ENCODE results near the gene AHCYL2.

DNA sequence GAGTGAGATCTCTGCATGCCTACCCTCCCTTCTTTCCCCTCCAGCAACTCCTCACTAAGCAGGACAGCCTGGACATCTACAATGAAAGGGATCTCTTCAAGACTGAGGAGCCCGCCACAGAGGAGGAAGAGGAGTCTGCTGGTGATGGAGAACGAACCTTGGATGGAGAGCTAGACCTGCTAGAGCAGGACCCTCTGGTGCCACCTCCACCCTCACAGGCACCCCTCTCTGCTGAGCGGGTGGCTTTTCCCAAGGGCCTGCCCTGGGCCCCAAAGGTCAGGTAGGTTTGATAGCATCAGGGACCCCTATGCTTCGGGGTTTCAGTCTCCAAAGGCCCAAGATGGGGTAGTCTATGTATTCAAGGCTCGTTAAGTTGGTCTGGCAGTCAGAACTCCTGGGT, 233.3 kb downstream of the AHCYL2 start:
- TF ChIP-seq, protein P1, sequence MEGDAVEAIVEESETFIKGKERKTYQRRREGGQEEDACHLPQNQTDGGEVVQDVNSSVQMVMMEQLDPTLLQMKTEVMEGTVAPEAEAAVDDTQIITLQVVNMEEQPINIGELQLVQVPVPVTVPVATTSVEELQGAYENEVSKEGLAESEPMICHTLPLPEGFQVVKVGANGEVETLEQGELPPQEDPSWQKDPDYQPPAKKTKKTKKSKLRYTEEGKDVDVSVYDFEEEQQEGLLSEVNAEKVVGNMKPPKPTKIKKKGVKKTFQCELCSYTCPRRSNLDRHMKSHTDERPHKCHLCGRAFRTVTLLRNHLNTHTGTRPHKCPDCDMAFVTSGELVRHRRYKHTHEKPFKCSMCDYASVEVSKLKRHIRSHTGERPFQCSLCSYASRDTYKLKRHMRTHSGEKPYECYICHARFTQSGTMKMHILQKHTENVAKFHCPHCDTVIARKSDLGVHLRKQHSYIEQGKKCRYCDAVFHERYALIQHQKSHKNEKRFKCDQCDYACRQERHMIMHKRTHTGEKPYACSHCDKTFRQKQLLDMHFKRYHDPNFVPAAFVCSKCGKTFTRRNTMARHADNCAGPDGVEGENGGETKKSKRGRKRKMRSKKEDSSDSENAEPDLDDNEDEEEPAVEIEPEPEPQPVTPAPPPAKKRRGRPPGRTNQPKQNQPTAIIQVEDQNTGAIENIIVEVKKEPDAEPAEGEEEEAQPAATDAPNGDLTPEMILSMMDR (IDR thresholded peaks at IDR 0.05; ENCODE audit: low read depth, low read length, missing input control): no peak
- TF ChIP-seq, protein P2, sequence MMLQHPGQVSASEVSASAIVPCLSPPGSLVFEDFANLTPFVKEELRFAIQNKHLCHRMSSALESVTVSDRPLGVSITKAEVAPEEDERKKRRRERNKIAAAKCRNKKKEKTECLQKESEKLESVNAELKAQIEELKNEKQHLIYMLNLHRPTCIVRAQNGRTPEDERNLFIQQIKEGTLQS (IDR thresholded peaks at IDR 0.05): no peak
- no peak for TF ChIP-seq TAF1 (conservative IDR thresholded peaks at IDR 0.05)
- TF ChIP-seq NR2F2 (IDR thresholded peaks at IDR 0.05): no peak
- TF ChIP-seq, protein P3, sequence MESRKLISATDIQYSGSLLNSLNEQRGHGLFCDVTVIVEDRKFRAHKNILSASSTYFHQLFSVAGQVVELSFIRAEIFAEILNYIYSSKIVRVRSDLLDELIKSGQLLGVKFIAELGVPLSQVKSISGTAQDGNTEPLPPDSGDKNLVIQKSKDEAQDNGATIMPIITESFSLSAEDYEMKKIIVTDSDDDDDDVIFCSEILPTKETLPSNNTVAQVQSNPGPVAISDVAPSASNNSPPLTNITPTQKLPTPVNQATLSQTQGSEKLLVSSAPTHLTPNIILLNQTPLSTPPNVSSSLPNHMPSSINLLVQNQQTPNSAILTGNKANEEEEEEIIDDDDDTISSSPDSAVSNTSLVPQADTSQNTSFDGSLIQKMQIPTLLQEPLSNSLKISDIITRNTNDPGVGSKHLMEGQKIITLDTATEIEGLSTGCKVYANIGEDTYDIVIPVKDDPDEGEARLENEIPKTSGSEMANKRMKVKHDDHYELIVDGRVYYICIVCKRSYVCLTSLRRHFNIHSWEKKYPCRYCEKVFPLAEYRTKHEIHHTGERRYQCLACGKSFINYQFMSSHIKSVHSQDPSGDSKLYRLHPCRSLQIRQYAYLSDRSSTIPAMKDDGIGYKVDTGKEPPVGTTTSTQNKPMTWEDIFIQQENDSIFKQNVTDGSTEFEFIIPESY (IDR thresholded peaks at IDR 0.05): no peak
- TF ChIP-seq EGR1 (IDR thresholded peaks at IDR 0.05; ENCODE audit: low read depth in 2 of 2): no peak
- TF ChIP-seq YY1 (IDR thresholded peaks at IDR 0.05): no peak
- no peak for TF ChIP-seq SP1 (IDR thresholded peaks at IDR 0.05)
- TF ChIP-seq GABPA (IDR thresholded peaks at IDR 0.05 in 1 of 2, conservative IDR thresholded peaks at IDR 0.05 in 1 of 2): no peak
- no peak for TF ChIP-seq JUND (IDR thresholded peaks at IDR 0.05)
- TF ChIP-seq RXRA (IDR thresholded peaks at IDR 0.05): no peak
- TF ChIP-seq, protein P4, sequence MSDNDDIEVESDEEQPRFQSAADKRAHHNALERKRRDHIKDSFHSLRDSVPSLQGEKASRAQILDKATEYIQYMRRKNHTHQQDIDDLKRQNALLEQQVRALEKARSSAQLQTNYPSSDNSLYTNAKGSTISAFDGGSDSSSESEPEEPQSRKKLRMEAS (IDR thresholded peaks at IDR 0.05): no peak
- TF ChIP-seq, protein P5, sequence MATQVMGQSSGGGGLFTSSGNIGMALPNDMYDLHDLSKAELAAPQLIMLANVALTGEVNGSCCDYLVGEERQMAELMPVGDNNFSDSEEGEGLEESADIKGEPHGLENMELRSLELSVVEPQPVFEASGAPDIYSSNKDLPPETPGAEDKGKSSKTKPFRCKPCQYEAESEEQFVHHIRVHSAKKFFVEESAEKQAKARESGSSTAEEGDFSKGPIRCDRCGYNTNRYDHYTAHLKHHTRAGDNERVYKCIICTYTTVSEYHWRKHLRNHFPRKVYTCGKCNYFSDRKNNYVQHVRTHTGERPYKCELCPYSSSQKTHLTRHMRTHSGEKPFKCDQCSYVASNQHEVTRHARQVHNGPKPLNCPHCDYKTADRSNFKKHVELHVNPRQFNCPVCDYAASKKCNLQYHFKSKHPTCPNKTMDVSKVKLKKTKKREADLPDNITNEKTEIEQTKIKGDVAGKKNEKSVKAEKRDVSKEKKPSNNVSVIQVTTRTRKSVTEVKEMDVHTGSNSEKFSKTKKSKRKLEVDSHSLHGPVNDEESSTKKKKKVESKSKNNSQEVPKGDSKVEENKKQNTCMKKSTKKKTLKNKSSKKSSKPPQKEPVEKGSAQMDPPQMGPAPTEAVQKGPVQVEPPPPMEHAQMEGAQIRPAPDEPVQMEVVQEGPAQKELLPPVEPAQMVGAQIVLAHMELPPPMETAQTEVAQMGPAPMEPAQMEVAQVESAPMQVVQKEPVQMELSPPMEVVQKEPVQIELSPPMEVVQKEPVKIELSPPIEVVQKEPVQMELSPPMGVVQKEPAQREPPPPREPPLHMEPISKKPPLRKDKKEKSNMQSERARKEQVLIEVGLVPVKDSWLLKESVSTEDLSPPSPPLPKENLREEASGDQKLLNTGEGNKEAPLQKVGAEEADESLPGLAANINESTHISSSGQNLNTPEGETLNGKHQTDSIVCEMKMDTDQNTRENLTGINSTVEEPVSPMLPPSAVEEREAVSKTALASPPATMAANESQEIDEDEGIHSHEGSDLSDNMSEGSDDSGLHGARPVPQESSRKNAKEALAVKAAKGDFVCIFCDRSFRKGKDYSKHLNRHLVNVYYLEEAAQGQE (IDR thresholded peaks at IDR 0.05): no peak
